ELR (cell line): ENCODE data around the gene SHB.
"Not testable (repeated sequence)": the region's sequence is repeated elsewhere in the genome, so short reads cannot be mapped to it uniquely, and the experiment has no call there.

Source experiments
- DNase-seq: peaks from one replicate; pipeline ENCODE4 v3.0.0-alpha.2; 2015; ENCODE audit warnings: low read depth

The SHB gene

DNA sequence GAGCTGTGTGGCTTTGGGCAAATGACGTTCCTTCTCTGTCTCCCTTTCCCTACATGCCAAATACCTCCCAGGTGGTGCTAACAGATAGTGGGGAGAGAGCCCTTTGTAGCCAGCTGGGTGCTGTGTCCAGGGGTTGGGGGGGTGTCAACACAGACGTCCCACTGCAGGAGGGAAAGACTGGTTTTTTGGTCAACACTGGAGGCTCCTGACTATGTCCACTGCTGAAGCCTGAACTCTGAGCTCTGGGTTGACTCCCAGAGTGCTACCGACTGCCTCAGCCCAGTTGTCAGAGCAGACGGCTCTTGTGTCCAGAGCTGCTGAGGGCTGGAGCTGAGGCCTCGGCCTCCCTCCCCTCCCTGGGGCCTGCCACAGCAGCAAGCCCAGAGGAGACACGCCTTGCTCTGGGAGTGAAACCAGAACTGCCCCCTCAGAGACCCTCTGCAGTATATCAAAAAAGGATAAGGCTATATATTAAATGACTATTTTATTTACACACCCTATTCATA is 150.3 kb downstream of the SHB start:
- DNase-seq = no peak

DNA sequence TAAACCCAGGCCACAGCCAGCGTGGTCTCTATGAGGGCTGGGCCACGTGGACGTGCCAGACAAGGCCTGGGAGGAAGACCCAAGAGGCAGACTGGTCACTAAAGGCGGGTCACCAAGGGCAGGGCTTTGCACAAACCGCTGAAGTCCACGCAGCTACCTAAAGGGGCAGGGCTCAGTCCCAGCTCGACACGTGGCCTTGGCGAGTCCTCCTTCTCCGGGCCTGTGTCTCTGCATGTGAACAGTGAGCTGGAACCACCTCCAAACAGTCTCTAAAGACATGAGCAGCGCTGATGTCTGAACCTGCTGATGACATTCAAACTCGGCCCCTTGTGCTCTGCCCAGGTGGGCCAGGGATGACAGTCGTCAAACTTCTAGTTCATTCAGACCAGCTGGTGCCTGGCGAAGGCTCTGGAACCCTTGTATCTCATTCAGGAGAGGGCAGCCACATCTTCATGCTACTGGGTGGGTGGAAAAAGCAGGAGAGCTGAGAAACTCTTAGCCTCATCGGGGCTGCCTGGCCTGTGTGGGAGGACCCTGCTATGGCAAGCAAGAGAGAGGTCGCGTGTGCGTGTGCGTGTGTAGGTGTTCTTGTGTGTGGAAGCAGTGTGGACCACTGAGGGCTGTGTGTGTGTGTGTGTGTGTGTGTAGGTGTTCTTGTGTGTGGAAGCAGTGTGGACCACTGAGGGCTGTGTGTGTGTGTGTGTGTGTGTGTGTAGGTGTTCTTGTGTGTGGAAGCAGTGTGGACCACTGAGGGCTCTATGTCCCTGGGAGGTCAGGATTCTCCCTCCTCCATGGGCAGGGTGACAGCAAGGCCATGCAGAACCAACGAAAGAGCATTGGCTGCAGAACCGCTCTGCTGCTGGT is 151.0 kb downstream of the SHB start:
- DNase-seq = no peak

DNA sequence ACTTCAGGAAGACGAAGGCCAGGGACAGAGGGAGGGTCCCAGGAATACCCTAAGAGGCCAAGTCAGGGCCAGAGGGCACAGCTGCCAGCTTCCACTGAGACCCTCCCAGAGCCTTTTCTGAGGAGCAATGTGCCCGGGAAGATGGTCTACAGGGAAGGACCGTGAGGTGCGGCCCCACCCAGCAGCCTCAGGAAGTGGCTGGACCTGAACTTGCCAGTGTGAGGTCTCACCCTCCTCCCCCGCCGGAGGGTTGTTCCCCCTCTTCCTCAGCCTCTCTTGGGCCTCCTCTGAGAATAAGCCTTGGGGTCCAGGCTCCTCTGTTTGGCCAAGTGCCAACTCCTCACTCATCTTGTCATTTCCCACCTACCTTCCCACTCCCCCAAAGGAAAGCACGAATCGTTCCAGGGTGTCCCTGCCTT is 151.7 kb downstream of the SHB start:
- no peak for DNase-seq

- DNase-seq = no peak
Measured at GRCh38 chr9:37916471-37917312, 152.3 kb downstream of the SHB start.

DNA sequence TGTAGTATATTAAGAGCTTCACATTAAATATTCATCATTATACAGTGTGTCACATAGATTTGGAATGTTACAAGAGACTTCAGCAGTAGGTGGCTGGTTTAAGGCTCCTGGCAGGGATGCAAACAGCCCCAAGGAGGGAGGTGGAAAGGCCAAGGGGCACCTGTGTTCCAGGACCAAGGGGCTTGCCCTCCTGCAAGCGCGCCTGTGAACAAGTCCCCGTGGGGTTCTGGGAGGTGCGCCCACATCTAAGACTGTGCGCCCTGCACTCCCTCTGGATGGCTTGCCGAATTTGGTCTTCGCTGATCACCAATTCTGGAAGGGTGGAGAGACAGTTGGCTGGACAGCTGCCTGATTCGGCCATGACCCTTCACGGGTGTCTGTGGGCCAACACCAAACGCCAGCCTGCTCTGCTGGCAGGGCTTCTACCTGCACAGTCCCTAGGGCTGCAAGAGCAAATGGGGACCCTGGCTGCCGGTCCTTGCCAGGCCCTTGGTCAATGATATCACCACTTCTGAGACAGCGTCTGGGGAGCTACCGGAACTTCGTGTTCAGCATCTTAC is 153.0 kb downstream of the SHB start:
- DNase-seq = no peak

DNA sequence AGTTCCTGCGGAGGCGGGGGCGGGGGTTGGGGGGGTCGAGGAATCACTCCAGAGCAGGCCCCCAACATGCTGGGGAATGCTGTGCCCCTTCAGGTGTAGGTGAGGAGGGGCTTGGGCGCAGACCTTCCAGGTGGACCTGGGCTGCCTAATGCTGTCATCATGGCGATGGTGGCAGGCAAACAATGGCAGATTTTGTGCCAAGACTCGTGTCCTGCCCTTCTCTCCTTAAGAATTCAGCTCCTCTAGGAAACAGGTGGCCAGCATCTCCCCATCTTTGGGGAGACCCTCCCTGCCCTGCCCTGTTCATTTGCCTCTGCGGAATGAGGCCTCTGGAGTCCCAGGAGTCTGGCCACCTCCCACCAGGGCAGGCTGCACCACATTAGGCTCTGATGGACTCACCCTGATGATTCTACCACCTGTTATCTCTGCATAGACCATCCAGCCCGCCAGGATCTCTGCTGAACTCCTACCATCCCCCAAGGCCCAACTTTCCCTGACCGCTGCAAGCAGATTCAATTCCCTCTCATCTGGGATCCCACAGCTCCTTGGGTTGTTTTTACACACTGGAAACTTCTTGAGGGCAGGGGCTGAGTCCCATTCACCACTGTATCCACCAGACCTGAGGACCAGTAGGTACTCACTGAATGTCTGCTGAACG is 154.2 kb downstream of the SHB start:
- no peak for DNase-seq

- DNase-seq = no peak
Measured at GRCh38 chr9:37914154-37914551, 154.9 kb downstream of the SHB start.

GRCh38 chr9:37913480-37914153 is 155.4 kb downstream of the SHB start:
- peak; percentile 83 for DNase-seq

- no peak for DNase-seq
Measured at GRCh38 chr9:37911271-37911681, 157.8 kb downstream of the SHB start.

DNA sequence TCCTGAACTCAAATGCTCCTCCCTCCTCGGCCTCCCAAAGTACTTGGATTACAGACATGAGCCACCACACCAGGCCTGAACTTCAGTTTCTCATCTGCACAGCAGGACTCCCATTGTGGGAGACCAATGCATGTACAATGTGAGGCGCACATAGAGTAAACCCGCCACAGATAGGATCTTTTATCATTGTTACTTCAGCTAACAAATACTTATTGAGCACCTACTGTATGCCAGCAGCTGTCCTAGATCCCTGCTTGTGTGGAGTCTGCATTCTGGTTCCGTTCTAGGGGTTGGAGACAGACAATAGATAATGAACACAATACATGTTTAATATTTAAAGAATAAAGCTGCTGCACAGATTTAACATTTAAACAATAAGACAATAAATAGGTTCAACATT is 158.8 kb downstream of the SHB start:
- DNase-seq = no peak

GRCh38 chr9:37909836-37910235 is 159.2 kb downstream of the SHB start:
- DNase-seq = not testable (repeated sequence)

GRCh38 chr9:37909326-37909725 is 159.7 kb downstream of the SHB start:
- no peak for DNase-seq

DNA sequence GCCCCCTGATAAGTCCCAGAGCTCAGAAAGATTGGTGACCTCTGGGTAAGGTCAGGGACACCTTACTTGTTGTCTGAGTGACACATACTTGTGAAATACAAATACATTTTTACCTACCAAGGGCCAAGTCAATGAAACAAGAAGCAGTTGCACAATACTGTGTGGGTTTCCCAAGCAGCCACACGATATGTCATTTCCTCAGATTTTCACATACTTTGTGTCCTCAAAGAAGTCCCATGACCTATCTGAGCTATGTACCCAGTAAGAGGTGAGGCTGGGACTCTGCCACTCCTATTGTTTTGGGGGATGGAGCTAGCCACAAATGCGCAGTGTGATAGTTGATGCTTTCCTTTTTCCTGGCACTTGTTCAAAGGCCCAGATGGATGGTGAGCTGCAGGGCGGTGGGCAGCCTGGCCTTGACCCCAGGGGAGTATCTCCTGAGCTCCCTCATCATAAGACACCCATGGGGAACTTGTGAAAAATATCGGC is 160.3 kb downstream of the SHB start:
- DNase-seq = peak; percentile 40

- DNase-seq = no peak
Measured at GRCh38 chr9:37908283-37908682, 160.7 kb downstream of the SHB start.

GRCh38 chr9:37906312-37907239 is 162.5 kb downstream of the SHB start:
- DNase-seq = no peak

DNA sequence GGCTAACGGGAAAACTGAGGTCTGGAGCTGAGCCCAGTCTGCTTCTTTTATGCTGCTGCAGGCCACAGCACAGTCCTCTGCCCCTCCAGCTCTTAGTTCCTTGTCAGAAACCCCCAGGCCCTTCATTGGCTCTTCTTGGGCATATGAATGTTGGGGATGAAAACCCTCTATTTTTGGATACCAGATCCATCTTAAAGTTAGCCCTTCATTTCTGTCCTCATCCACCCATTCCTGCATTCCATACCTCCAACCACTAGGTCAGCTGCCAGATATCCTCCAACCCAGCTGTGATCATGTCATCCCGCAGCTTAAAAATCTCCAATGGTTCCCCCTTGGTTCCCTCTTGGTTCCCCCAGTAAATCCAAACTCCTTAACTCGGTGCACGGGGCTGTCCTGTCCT is 163.3 kb downstream of the SHB start:
- DNase-seq = no peak

- no peak for DNase-seq
Measured at GRCh38 chr9:37905131-37905505, 163.9 kb downstream of the SHB start.

DNA sequence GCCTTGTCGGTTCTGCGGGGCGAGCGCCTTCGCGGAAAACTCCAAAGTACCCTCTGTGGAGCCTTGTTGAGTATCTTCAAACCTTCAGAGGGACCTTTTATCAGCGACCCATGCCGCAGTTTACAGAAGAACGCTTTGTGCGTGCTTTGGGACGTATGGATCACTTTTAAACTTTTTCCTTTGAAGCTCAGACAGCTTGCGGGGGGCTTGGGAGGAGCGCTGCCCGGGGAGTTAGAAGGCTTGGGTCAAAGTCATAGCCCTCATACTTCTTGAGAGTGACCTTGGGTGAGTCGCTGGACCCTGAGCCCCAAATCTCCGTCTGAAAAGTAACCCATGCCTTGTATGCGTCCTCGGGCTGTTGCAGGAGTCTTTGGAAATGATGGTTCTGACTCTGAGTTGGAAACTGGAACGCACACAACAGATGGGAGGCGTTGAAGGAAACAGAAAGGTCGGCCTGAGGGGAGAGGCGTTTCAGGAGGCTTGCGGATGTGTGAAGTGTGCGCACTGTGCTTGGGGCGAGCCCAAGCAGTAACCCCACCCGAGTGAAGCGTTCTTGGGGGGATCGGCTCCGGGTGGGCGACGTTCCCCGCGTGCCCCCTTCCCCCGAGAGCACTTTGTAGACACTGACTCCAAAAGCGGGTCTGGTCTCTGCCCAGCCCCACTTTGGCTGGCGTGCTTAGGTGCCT is 164.4 kb downstream of the SHB start:
- peak; percentile 42 for DNase-seq

DNA sequence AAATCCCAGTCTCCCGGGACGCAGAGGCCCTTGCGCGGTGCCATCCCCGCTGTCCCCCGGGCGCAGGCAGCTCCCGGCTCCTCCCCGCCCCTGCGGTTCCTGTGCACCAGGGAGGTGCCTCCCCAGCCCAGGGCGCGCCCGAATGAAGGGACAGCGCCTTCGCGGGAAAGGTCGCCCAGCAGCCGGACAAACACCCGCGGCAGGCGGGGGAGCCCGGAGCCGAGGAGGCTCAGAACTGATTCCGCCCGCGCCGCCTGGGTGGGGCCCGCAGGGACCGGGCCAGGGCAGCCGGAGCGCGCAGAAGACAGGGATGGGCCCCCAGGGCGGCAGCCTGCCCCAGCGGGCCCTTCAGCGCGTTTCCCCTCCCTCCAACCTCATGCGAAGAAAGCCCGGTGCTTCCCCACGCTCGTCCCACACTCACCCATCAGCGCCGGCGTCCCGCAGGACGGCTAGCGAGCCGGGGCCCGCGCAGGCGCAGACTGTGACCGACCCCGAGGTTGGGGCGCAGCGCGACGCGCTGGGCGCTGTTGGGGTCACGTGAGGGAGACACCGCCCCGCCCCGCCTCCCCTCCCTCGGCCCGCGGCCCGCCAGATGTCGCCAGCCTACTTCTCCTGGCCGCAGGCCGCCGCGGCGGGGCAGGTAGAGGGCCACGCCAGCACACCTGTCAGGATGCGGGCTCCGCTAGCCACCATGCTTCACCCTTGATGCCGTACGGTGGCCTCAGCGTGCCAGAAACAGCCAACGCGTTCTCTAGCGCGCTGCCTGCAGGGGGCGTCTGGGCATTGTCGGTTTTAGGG is 165.2 kb downstream of the SHB start, which contains the start of gene SLC25A51:
TSS of gene SLC25A51 (minus strand) at position 481 of the 798 bp plus-strand sequence. CDS start 15,577 bp downstream, outside the sequence.
- peak; percentile 90 for DNase-seq
